CD4-positive, alpha-beta T cell treated with Interleukin-10 for 1 hour (primary cell): Measurements from ENCODE around the gene SLC4A2.

Experiments
- DNase-seq: peaks from one replicate; pipeline ENCODE4 v3.0.0-alpha.2; 2020

Gene SLC4A2

DNA sequence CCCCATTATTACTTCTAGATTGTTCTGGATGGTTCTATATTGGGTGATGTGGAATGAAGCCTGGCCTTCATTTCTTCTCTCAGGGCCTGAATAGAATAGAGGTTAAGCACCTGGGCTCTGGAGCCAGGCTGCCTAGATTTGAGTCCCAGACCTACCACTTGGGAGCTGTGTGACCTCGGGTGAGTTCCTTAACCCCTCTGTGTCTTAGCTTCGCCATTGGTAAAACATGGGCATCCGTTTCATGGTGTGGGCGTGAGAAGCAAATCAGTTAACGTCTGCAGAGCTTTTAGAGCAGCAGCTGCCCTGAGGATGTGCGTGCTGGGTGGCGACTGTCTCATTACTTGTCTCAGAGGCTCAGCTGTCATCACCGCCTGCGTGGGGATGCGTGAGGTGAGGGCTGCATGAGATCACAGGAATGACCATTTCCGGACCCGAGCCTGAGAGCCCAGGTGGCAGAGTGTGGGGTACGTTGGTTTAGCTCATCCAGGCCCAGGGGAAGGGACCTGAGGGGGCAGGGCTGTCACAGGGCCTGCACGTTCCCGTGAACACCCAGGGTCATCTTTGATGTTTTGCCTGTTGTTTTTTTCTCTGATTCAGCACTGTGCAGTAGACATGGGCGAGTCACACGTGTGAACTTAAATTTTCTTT, 36.6 kb downstream of the SLC4A2 start:
- no peak for DNase-seq

DNA sequence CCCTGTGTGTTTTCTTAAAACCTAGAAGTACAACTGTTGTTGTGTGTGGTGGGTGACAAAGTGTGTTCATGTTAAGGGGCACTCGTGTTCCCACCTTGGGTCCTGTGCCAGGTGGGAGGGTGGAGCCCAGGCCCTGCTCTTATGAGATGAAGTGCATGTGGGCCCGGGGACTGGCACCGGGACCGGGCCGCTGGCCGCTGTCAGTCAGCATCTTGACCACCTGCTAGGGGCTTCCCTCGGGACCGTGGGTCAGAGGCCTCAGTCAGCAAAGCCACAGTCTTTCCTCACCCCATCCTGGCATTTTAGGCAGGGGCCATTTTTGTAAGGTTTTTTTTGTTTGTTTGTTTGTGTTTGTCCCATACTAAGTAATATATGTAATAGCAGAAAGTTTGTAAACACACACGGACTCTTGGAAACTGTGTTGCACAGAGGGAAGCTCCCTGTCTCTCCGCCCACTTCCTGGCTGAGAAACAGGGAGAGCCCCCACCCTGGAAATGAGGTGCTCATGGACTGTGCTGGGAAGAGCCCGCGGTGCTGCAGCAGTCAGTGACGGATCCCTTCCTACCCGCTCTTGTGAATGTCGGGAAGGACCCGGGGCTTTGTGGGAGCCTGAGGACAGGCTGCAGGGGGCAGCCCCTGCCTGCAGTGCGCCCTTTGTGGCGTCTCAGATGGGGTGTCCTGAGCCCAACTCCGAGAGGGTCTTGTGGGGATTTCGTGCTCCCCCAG, 40.3 kb downstream of the SLC4A2 start:
- no peak for DNase-seq

DNA sequence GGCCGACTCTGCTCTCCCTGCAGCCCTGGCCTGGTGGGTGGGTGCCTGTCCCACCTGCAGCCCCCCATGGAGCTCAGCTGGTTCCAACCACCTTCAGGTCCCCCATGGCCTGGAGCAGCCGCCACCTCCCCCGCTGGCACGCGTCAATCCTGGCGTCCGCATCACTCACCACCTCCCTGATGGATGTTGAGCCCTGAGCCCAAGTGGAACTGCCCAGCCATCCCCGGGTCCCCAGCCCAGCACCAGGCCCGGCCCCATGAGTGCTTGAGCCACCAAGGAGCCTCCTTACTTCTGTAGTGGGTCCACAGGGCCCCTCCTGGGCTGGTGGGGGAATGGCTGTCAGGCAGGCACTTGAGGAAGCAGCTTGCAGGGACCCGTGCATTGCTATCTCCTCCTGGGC, 41.5 kb downstream of the SLC4A2 start:
- DNase-seq = no peak

DNA sequence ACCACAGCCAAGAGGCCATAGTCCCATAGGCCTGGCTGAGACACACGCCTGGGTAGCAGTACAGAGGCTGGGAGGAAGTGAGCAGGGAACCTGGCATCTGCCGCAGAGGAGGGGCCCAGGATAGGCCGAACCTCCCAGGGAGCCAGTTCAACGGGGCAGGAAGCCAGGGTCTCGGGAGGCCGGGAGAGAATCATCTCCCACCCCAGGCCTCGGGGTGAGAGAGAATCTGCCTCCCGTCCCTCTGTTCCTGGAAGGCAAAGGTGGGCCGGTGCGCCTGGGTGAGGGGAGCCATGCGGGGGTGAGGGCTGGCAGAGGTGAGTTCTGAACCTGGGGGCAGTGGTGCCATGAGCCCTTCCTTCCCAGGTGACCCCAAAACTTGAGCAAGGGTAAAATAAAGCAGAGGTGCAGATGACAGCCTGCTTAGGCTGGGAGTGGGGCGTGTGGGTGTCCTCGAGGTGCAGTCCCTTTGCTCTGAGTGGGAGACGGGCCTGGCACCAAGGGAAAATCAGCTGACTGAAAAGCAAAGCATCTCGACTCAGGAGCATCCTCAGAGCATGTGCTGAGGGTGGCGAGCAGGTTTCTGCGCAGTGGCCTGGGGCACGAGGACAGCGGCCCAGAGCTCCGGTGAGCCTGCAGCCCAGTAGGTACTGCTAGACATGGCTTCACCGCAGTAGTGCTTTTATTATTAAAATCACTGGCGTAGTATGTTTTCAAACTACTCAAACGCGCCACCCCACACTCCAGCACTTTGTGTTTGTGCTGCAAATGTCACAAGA, 42.4 kb downstream of the SLC4A2 start:
- no peak for DNase-seq

DNA sequence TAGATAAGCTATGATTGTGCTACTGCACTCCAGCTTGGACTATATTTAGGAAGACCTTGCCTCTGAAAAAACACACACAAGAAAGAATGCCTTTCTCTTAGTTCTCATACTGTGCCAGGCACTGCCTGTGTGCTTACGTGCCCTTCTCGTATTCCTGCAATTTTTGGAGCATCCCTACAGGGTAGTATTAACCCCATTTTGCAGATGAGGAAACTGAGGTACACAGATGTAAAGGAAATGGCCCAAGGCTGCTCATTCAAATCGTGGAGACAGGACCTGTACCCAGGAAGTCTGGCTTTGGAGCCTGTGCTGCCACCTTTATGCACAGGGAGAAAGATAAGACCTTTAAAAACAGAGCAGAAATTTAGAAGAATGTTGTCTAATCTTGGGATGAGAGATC, 43.6 kb downstream of the SLC4A2 start:
- no peak for DNase-seq

DNA sequence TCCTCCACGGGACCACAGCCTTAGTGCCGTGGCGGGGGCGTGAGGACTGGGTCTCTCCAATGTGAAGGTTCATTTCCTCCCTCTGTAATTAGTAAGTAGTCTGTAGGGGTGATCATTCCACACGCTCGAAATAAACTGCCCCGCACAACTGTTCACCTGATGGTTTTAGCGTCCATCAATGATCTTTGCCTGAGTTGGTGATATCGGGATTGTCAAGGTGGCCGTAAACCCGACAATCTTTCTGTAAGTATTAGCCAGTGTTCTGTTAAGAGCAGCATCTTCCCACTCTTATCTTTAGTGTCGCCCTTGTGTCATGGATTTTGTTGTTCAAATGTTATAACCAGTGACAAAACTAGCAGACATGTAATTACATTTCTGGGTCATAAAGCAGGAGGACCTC, 44.6 kb downstream of the SLC4A2 start:
- no peak for DNase-seq

DNA sequence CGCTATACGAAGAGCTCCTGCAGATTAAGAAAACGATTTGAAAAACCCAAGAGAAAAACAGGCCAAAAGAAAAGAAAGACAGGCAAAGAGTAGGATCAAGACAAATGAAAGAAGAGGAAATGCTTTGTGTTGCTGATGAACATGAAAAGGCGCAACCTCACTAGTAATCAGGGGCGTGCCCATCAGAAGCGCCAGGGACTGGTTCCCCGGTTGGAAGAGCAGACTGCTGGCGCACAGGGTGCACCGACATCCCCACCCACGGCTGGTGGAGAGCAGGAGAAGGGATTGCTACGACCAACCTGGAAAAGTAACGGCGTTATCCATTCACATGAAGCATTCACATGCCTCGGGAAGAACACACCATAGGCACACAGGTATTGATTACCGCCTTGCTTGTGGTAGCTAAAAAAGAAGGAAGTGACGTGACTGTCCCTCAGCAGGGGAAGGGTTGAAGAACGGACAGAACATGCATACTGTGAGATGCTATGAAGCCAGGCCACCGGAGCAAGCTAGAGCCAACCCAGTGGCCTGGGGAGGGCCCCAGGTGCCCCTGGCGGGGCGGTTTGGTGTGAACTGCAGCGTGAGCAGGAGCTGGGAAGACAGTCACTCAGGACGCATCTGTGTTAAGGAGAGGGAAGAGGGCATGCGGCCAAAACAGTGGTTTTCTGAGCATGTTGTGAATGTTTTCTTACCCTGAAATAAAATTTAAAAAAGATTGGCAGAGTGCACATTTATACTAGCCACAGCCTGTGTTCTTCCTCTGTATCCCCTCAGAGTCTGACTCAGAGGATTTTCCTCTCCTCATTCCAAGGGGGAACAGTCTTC, 45.2 kb downstream of the SLC4A2 start:
- no peak for DNase-seq

DNA sequence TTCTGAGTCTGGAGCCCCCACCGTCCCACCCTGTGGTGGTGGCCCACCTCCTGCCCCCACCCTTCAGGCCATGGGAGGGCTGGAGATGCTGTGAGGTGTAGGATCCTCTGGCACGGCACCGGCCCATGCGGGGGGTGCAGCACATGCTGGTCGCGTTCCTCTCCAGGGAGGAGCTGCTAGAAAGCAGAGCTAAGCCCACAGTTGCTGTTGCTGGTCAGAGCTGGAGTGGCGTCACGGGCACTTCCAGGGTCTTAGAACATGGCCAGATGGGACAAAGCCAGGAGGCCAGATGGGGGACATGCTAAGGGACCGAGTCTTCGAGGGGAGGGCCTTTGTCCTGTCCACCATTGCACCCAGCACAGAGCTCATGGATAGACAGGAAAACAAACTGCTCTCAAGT, 48.5 kb downstream of the SLC4A2 start:
- no peak for DNase-seq

DNA sequence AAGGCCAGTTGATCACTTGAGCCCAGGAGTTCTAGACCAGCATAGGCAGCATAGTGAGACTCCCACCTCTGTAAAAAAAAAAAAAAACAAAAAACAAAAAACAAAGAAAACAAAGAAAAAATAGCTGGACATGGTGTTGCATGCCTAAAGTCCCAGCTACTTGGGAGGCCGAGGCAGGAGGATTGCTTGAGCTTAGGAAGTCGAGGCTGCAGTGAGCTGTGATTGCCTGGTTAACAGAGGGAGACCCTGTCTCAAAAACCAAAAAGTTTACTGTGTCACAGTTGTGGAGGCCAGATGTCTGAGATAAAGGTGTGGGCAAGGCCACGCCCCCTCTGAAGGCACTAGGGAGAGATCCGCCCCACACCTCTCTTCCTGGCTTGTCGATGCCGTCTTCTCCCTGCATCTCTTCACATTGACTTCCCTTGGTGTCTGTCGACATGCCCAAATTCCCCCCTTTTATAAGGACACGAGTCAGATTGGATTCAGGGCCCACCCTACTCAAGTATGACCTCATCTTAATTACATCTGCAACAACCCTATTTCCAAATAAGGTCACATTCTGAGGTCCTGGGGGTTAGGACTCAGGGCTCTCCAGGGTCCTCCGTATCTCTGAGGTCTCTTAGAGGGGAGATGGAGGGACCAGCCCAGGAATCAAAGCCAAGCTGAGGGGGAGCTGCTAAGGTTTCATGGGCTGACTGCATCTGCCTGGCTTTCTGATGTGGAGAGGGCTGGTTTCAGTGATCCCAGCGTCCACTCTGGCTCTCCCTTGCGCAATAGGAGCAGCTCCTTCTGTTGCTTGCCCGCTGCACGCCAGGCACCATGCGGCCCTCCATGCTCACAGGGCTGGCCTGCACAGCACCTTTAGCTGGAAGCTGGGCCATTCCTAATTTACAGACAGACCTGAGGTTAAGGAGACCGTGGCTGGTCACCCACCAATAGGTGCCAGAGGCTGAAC, 50.0 kb downstream of the SLC4A2 start:
- DNase-seq = no peak

DNA sequence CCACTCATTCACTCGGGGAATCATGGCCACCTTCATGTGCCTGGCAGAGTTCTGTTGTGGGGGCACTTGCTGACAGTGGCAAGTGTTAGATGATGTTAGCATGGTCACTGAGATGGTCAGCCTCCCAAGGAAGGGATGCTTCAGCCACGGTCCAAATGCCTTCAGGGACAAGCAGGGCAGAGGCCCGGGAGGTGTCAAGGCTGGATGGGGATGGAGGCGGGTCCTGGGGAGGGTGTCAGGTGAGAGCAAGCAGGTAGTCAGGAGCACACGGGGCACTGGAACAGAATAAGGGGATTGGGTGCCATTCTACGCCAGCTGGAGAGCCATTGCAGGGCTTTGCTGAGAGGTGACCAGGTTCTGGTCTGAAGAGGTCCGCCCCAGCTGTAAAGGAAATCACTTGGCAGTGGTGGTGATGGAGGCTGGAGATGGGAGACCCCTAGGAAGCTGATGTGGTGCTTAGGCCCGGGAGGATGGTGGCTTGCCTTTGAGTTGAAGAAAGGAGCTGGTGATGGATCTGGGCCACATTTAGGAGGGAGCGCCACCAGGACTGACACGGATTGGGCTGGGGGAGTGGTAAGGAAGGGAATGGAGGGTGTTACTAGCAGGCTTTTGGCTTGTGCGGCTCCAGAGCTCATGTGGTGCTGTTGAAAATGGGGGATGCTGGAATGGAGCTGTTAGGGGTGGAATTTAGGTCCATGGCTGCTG, 51.0 kb downstream of the SLC4A2 start:
- no peak for DNase-seq

DNA sequence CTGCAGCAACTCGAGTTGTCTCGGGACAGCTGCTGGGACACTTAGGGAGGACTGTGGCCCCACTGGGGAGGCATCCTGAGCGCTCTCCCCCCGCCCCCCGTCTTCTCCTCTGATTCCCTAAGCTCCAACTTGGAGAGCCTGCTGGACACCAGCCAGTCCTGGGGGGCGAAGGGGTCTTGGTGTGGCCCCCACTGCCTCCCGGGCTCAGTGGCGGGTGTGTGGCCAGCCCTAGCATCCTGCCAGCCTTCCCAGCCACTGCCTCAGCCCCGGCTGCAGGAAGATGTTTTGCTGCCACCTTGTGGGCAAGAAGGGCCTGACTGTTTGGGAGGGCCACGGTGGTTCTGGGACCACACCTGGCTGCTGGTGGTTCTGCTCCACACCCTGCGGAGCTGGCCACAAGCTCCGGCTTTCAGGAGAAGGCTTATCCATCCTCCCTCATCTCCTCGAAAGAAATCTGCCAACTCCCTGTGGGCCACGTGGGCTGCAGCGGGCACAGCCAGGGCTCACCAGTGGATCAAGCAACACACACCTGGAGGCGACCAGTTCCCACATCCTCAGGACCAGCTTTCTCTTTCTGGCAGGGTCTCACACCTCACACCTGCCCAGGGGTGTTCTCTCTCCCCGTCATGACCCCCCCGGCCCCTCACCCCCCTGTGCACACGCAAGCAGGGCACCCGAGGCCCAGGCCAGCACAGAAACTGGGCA, 51.7 kb downstream of the SLC4A2 start:
- peak; percentile 79 for DNase-seq

DNA sequence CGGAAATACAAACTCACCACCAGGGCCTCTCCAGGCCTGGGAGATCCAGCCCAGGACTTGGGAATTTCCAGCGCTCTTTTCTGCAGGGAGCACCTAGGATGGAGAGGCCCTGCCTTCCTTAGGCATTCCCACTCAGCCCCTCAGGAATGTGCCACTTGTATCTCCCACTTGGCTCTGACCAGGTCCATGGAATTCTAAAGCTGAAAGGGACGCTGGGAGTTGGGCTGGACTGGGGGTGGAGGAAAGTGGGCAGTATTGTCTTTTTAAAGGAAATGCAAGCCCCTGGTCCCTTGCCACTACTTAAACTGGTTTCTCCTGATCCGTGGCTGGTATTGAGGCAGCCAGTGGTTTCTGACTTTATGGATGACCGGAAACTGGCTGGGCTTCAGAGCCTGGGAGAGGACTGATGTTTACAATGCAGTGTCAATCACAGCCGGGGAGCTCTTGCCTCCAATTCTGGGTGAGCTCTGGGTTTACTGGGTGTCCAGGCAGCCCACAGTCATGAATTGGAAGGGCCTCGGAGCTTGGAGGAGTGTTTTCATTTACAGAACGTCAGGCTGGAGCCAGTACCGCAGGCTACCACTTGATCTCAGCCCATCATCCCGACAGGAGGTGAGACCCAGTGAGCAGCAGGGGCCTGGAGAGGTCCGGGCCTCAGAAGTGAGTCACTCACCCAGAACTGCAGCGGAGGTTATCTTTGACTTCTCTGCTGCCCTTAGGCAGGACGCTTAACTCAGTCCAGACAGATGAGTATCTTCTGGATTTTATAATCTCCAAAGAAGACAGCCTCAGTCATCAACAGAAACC, 54.2 kb downstream of the SLC4A2 start:
- no peak for DNase-seq

DNA sequence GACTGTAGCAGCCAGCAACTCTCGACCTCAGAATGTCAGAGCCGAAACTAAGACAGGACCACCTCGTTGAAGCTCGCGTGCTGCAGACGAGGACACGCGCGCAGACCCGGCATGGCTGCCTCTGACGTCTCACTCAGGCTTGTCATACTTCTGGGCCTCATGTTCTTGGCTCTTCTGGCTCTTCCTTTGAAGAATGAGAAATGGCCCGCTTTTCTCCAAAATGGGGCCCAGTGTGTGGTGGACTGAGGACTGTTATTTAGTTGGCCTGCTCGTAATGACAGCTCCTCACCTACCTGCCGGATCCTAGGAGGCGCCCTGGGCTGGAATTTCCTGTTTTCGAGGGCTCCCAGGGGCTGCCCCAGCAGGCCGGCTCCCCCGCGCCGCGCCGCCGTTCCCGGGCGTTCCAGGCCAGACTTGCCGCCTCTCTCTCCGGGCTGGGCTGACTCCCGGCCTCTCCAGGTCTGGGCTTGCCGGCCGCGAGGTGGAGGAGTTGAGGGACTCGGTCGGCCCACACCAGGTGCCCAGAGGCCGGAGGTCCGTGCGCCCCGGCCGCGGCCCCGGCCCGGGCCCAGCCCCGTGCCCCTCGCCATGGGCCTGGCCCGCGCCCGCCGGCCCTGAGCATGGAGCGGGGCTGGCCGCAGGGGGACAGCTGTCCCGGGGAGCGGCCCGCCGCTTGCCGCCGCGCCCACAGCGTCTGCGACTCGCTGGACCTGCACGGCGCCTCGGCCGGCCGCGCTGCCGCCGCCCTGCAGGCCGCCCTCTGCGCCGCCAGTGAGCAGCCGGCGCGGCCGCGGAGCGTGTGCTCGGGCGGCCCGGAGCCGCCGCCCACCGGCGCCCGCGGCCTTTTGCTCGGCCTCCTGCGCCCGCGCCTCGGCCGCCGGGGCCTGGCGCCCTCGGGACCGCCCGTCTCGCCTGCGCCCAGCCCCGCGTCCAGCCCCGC, 55.0 kb downstream of the SLC4A2 start:
- no peak for DNase-seq

DNA sequence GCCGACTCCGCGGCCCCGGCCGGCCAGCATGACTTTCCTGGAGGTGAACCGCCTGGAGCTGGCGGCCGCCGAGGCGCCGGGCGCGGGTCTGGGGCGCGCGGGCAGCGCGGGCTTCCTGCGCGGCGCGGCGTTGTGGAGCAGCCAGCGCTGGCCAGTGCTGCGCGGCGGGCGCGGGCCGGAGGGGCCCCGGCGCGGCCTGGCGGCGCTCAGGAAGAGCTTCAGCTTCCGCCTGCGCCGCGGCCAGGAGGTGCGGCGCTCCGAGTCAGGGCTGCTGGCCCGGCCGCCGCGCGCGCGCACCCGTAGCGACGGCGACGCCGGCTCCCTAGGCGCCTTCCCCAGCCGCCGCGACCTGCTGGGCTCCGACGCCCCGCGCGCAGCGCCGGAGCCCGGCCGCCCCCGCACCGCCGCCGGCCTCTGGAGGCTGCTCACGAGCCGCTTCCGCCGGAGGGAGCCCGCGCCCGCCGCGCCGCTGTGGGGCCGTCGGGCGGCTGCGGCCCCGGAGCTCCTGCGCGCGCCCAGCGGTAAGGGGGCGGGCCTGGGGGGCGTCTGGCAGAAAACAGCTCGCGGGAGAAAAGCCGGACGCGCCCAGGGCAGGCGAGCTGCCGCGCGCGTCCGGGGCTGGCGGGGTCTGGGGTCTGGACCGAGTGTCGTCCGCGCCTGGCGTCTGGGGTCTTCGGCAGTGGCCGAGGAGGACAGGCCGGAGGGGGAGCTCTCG, 55.9 kb downstream of the SLC4A2 start:
- peak; percentile 23 for DNase-seq

DNA sequence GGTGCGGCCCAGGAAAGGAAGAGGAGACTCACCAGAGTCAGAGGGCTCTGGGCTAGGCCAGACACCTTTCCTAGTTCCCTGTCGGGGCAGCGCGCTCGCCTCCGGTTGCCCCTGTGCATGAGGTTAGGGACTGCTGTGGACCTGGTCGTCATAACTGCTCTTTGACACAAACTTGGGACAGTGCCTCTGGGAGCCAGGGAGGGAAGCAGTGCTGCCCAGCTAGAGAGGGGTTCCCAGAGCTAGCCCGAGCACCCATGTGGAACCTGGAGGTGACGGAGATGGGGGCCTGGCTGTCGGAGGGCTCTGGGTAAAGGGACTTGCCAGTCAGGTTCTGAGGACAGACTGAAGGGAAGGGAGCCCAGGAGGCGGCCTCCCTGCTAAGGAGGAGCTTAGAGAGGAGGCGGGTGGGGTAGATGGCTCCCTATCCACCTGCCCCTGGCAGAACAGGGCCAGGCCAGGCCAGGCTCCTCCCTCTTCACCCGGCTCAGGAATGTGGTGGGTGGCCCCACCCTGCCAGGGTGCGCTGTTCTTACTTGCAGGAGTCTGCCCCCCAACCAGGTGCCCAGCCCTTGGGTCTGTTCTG, 56.5 kb downstream of the SLC4A2 start:
- DNase-seq = no peak

DNA sequence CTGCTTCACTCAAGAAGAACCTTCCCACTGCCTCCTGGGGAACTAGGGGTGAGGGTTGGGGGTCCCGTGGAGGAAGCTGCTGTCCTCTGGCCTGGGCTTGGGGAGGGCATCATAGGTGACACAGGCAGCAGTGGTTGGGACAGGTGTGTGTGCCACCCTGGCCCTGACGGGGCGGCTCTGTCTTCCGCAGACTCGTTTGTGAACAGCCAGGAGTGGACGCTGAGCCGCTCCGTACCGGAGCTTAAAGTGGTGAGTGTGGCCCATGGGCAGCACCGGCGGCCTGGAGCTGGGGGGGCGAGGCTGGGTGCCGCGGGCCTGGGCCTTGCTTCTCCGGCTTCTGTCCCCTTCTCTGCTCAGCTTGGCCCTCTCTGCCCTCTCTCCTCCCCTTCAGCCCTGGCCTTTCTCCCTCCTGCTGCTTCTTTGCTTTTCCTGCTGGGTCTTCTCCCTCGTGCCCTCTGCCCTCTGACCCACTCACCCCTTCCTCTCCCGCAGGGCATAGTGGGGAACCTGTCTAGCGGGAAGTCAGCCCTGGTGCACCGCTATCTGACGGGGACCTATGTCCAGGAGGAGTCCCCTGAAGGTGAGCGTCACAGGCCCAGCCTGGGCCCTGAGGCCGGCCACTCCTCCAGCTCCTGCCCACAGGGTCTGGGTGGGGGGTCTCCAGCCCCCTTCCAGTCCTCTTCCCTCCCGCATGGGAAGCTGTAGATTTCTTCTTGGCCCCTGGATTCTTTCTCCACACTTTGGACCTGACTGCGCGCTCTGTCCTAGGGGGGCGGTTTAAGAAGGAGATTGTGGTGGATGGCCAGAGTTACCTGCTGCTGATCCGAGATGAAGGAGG, 57.4 kb downstream of the SLC4A2 start:
- no peak for DNase-seq

DNA sequence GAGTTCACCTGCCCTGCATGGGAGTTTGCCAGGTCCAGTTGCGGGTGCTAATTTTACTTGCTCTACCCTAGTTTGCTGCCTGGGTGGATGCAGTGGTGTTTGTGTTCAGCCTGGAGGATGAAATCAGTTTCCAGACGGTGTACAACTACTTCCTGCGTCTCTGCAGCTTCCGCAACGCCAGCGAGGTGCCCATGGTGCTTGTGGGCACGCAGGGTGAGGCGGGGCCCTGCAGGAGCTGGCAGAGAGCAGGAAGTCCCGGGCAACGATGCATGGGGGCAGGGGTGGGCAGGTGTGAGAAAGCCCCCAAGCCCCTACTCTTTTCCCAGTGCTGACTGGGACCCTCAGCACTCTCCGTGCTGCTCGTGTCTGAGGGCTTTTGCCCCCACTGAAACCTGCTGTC, 58.2 kb downstream of the SLC4A2 start:
- peak; percentile 54 for DNase-seq
